Smooth muscle cell (in vitro differentiated cells): ENCODE data around the gene NOCT. TPM values are rescaled to one million over a fixed set of nuclear protein-coding genes. Genes with fewer than 3 reads are reported as not detected.
"Not testable (repeated sequence)": the region's sequence is repeated elsewhere in the genome, so short reads cannot be mapped to it uniquely, and the experiment has no call there.

Experiments used
- DNase-seq: peaks from one replicate; lab custom pipeline; 2025; ENCODE audit not compliant: unreplicated experiment; lab: John Stamatoyannopoulos, UW
- H2AFZ ChIP-seq: fragments of 200-600 bp; sonication (generic); 2 replicates; pipeline ENCODE4 v1.6.0; 2016; ENCODE audit warnings: antibody characterized with exemption, low read depth, mild to moderate bottlenecking
- H3F3A ChIP-seq: fragments of 200-600 bp; sonication (generic); 2 replicates; pipeline ENCODE4 v1.6.0; 2017; ENCODE audit warnings: antibody characterized with exemption, low read depth
- H3K27ac ChIP-seq: fragments of 200-600 bp; sonication (generic); 2 replicates; pipeline ENCODE4 v1.5.1; 2016; ENCODE audit warnings: low read depth, mild to moderate bottlenecking
- H3K27me3 ChIP-seq: fragments of 200-600 bp; sonication (generic); 2 replicates; pipeline ENCODE4 v1.6.1; 2016; ENCODE audit warnings: low read depth, mild to moderate bottlenecking
- H3K36me3 ChIP-seq: fragments of 200-600 bp; sonication (generic); 2 replicates; pipeline ENCODE4 v1.5.1; 2016; ENCODE audit warnings: low read depth
- H3K4me1 ChIP-seq: fragments of 200-600 bp; sonication (generic); 2 replicates; pipeline ENCODE4 v1.5.1; 2016; ENCODE audit warnings: low read depth
- H3K4me2 ChIP-seq: fragments of 200-600 bp; sonication (generic); 2 replicates; pipeline ENCODE4 v1.6.0; 2016; ENCODE audit warnings: mild to moderate bottlenecking
- H3K4me3 ChIP-seq: fragments of 200-600 bp; sonication (generic); 2 replicates; pipeline ENCODE4 v1.5.1; 2016; ENCODE audit warnings: mild to moderate bottlenecking
- H3K79me2 ChIP-seq: fragments of 200-600 bp; sonication (generic); 2 replicates; pipeline ENCODE4 v1.6.0; 2016; ENCODE audit warnings: low read depth, mild to moderate bottlenecking
- H3K9ac ChIP-seq: fragments of 200-600 bp; sonication (generic); 2 replicates; pipeline ENCODE4 v1.6.0; 2016; ENCODE audit warnings: low read depth
- H3K9me3 ChIP-seq: fragments of 200-600 bp; sonication (generic); replicated peaks from 2 replicates; pipeline ENCODE4 v1.5.1; 2016; ENCODE audit warnings: low read depth
- H4K20me1 ChIP-seq: fragments of 200-600 bp; sonication (generic); 2 replicates; pipeline ENCODE4 v1.6.0; 2016; ENCODE audit warnings: low read depth
- WGBS: methylation state at CpG from one replicate; pipeline ENCODE4 v1.1.7; 2016; ENCODE audit warnings: low lambda C conversion rate; 5-methylcytosine and 5-hydroxymethylcytosine counted together
- polyA plus RNA-seq: library from polyadenylated mRNA; unstranded; fragments of >200 nt; fragmentation: Nextera tagmentation; extraction: Ambion mirVana; gene quantifications from 2 replicates; pipeline ENCODE4 v1.2.1, GENCODE V29; 2016
- total RNA-seq: library from RNA; depleted of rRNA; stranded (reverse); fragments of >200 nt; gene quantifications from 2 replicates; pipeline ENCODE4 v1.2.3, GENCODE V29; 2014
- TF ChIP-seq, protein P1 (sequence below): fragments of 200-600 bp; sonication (generic); IDR thresholded peaks from 2 replicates; pipeline ENCODE4 v1.5.1; 2017; ENCODE audit warnings: borderline replicate concordance, mild to moderate bottlenecking, antibody characterized with exemption; ENCODE audit not compliant: insufficient read depth, poor library complexity, severe bottlenecking

NOCT gene
- total and polyA plus RNA-seq, 2 experiments from 2014 or later: 6.7 to 33.4 TPM

DNA sequence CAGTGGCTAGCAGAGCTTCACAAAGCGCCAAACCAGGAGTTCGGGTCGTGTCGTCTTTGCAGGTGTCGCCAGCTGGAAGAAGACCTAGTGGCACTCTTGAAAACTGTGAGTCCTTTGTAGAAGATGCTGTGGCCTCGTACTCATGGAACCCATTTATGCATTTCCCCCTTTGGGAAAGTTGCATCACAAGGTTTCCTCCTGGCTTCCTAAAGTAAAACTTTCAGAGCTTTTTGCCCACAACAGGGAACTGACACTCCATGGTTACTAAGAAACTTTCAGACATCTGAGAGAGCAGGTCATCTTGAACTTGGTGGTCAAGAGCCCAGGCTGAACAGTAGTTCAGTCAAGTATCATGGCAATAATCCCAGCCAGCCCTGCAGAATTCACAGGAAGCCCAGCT is 15.9 kb upstream of the NOCT start:
- WGBS: 98% methylated on average over 6 of the region's 6 CpGs
- Histone ChIP-seq H3K9ac (no peak overlapping the region), H3K4me2 (no peak overlapping the region), H3K27ac (no peak overlapping the region), H3K4me3 (no peak overlapping the region), H3K36me3 (no peaks in the 10 kb centered on the region), H4K20me1 (no peaks in the 10 kb centered on the region), H2AFZ (no peak overlapping the region), H3K4me1 (no peaks in the 10 kb centered on the region), H3K79me2 (no peaks in the 10 kb centered on the region), H3F3A (no peaks in the 10 kb centered on the region), H3K27me3 (no peaks in the 10 kb centered on the region), H3K9me3 (no peaks in the 10 kb centered on the region)
- TF ChIP-seq, protein P1, sequence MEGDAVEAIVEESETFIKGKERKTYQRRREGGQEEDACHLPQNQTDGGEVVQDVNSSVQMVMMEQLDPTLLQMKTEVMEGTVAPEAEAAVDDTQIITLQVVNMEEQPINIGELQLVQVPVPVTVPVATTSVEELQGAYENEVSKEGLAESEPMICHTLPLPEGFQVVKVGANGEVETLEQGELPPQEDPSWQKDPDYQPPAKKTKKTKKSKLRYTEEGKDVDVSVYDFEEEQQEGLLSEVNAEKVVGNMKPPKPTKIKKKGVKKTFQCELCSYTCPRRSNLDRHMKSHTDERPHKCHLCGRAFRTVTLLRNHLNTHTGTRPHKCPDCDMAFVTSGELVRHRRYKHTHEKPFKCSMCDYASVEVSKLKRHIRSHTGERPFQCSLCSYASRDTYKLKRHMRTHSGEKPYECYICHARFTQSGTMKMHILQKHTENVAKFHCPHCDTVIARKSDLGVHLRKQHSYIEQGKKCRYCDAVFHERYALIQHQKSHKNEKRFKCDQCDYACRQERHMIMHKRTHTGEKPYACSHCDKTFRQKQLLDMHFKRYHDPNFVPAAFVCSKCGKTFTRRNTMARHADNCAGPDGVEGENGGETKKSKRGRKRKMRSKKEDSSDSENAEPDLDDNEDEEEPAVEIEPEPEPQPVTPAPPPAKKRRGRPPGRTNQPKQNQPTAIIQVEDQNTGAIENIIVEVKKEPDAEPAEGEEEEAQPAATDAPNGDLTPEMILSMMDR: no peak
- no peak for DNase-seq

DNA sequence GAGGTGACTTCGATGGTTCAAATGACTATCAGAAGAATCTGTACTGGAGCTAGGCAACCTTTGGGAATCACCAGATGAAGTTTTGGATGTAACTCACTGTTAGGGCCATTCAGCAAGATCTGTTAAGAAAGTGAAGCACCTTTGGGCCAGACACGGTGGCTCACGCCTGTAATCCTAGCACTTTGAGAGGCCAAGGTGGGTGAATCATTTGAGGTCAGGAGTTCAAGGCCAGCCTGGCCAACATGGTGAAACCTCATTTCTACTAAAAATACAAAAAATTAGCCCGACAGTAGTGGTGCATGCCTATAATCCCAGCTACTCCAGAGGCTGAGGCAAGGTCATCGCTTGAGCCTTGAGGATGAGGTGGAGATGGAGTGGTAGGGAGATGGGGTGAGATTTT is 15.4 kb upstream of the NOCT start:
- not testable (repeated sequence) for H3K4me2 ChIP-seq, H3K79me2 ChIP-seq, DNase-seq, H3F3A ChIP-seq, H3K9ac ChIP-seq, H3K36me3 ChIP-seq, H3K9me3 ChIP-seq, H4K20me1 ChIP-seq, H3K4me1 ChIP-seq, H3K27me3 ChIP-seq, H2AFZ ChIP-seq, H3K27ac ChIP-seq, H3K4me3 ChIP-seq
- 93% methylated on average over 5 of the region's 5 CpGs for WGBS

DNA sequence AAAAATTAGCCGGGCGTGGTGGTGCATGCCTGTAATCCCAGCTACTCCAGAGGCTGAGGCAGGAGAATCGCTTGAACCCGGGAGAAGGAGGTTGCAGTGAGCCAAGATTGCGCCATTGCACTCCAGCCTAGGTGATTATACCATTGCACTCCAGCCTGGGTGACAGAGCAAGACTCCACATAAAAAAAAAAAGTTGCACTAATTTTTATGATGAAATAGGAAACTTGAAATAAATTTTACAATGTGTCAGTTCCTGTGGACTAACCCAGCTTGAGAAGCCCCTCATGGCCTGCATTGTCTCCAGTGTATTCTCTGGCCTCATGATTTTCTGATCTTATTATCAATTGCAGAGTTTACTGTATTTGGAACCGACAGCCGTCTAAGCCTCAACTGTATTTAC is 14.2 kb upstream of the NOCT start:
- H3F3A ChIP-seq, H3K4me1 ChIP-seq, H3K79me2 ChIP-seq, DNase-seq, H3K27me3 ChIP-seq, H2AFZ ChIP-seq, H3K9ac ChIP-seq, H3K36me3 ChIP-seq, H4K20me1 ChIP-seq, H3K4me3 ChIP-seq, H3K4me2 ChIP-seq, H3K27ac ChIP-seq, H3K9me3 ChIP-seq: not testable (repeated sequence)
- WGBS: 89% methylated on average over 7 of the region's 7 CpGs

DNA sequence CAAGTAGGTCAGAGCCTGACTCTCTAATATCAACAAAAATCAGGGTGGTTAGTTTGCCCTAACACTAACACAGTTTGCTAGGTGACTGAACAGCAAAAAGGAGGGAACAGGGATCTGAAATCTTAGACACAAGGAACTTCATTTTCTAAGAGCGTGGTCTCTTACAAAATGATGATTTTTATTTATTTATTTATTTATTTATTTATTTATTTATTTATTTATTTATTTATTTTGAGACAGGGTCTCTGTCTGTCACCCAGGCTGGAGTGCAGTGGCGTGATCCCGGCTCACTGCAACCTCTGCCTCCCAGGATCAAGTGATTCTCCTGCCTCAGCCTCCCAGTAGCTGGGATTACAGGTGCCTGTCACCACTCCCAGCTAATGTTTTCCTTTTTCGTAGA is 11.9 kb upstream of the NOCT start:
- H3K27ac ChIP-seq, H3K9me3 ChIP-seq, H3K27me3 ChIP-seq, H3K79me2 ChIP-seq, H3K36me3 ChIP-seq, DNase-seq, H3K4me1 ChIP-seq, H2AFZ ChIP-seq, H3K9ac ChIP-seq, H4K20me1 ChIP-seq, H3F3A ChIP-seq, H3K4me3 ChIP-seq, H3K4me2 ChIP-seq: not testable (repeated sequence)
- WGBS: 99% methylated on average over 4 of the region's 4 CpGs

DNA sequence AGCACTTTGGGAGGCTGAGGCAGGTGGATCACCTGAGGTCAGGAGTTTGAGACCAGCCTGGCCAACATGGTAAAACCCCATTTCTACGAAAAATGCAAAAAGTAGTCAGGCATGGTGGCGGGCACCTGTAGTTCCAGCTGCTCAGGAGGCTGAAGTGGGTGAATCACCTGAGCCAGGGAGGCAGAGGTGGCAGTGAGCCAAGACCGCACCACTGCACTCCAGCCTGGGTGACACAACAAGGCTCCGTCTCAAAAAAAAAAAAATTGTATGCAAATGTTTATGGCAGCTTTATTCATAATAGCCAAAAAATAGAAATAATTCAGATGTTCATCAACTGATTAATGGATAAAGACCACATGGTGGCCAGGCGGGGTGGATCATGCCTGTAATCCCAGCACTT is 9.8 kb upstream of the NOCT start:
- Histone ChIP-seq H3K9ac (no peak overlapping the region), H3K4me1 (no peaks in the 10 kb centered on the region), H3F3A (no peaks in the 10 kb centered on the region), H3K79me2 (no peaks in the 10 kb centered on the region), H3K36me3 (no peaks in the 10 kb centered on the region), H3K27ac (no peak overlapping the region), H4K20me1 (no peaks in the 10 kb centered on the region), H3K27me3 (no peaks in the 10 kb centered on the region), H3K4me2 (no peak overlapping the region), H2AFZ (no peak overlapping the region), H3K9me3 (no peaks in the 10 kb centered on the region), H3K4me3 (no peak overlapping the region)
- TF ChIP-seq, protein P1: no peak
- over 99% methylated on average over 5 of the region's 5 CpGs for WGBS
- DNase-seq: no peak
